Mucosa of descending colon (tissue), 3 donors: Measurements from ENCODE around the gene DCLK3. TPM values are rescaled to one million over a fixed set of nuclear protein-coding genes. Genes with fewer than 3 reads are reported as not detected.

ENCODE experiments used
- ATAC-seq: fragments of 200-7000 bp; cut with Tn5 transposase; one replicate; pipeline ENCODE4 v1.9.1; 2020; ENCODE audit warnings: mild to moderate bottlenecking, moderate library complexity
- DNase-seq, 3 donors: peaks; one replicate each; pipeline ENCODE4 v3.0.0-alpha.2; 2020
- H3K36me3 ChIP-seq: fragments of 200-600 bp; one replicate; pipeline ENCODE4 v1.8.0; 2021; ENCODE audit warnings: low read depth, mild to moderate bottlenecking
- H3K4me1 ChIP-seq: fragments of 200-600 bp; one replicate; pipeline ENCODE4 v1.8.0; 2021; ENCODE audit warnings: low read depth, mild to moderate bottlenecking
- H3K4me3 ChIP-seq: fragments of 200-600 bp; one replicate; pipeline ENCODE4 v1.8.0; 2021; ENCODE audit warnings: mild to moderate bottlenecking
- H3K9me3 ChIP-seq: fragments of 200-600 bp; one replicate; pipeline ENCODE4 v1.8.0; 2021; ENCODE audit warnings: mild to moderate bottlenecking
- CTCF ChIP-seq: fragments of 200-600 bp; IDR thresholded peaks from one replicate; pipeline ENCODE4 v1.8.0; 2022; ENCODE audit warnings: antibody characterized with exemption, mild to moderate bottlenecking
- intact Hi-C, 2 donors: fragments of 100-400 bp; cut with DNase I in 1 of 2; cut with micrococcal nuclease in 1 of 2; formaldehyde crosslinking; loops; one replicate each; pipeline versions ENCODE4 v1.11.0 to v1.11.1; 2022; cut with DNase I, micrococcal nuclease
- total RNA-seq, 3 donors: library from RNA; stranded (reverse); fragmentation: NEBNext Ultra II Directional in 2 of 3; extraction: Animal tissue kit (Norgen Biotek cat#: 25700) in 2 of 3; gene quantifications; one replicate each; pipeline versions ENCODE4 v1.2.1 to v1.2.4, GENCODE V29; 2021 to 2023
- donor health status: DM: no; HTN: no; CAD: no; lungs with moderate emphysema.
- donor health status: DM: no; HTN: no; CAD: no.
- donor health status: DM: no; HTN: yes; CAD: no.

Gene DCLK3
- total RNA-seq, 3 donors from 2014 or later: 0.06 to 0.19 TPM; not detected in 1

- no peaks in the 10 kb centered on the region for H3K9me3 ChIP-seq
- no peak overlapping the region for H3K4me3 ChIP-seq
- intact Hi-C loops: no loop called here
- no peaks in the 10 kb centered on the region for H3K36me3 ChIP-seq
- no peaks in the 10 kb centered on the region for H3K4me1 ChIP-seq
- DNase-seq (no peak), ATAC-seq (no peak)
- no peak for TF ChIP-seq CTCF
Measured at GRCh38 chr3:36744763-36745162, 19.6 kb downstream of the DCLK3 start.

GRCh38 chr3:36743826-36744225 lies 20.5 kb downstream of the DCLK3 start:
- TF ChIP-seq CTCF: no peak
- no peaks in the 10 kb centered on the region for H3K36me3 ChIP-seq
- ATAC-seq (no peak), DNase-seq (no peak)
- H3K4me1 ChIP-seq: no peaks in the 10 kb centered on the region
- intact Hi-C loops: no loop called here
- H3K9me3 ChIP-seq: no peaks in the 10 kb centered on the region
- no peak overlapping the region for H3K4me3 ChIP-seq

GRCh38 chr3:36741285-36741684 lies 23.1 kb downstream of the DCLK3 start:
- ATAC-seq (no peak), DNase-seq (no peak)
- no peak for TF ChIP-seq CTCF
- H3K9me3 ChIP-seq: no peaks in the 10 kb centered on the region
- no peaks in the 10 kb centered on the region for H3K4me1 ChIP-seq
- H3K36me3 ChIP-seq: no peaks in the 10 kb centered on the region
- intact Hi-C loops: no loop called here
- no peak overlapping the region for H3K4me3 ChIP-seq

GRCh38 chr3:36740787-36741186 lies 23.6 kb downstream of the DCLK3 start:
- ATAC-seq (no peak), DNase-seq (no peak)
- no peak for TF ChIP-seq CTCF
- Histone ChIP-seq H3K36me3 (no peaks in the 10 kb centered on the region), H3K9me3 (no peaks in the 10 kb centered on the region), H3K4me3 (no peak overlapping the region), H3K4me1 (no peaks in the 10 kb centered on the region)
- intact Hi-C loops: no loop called here

GRCh38 chr3:36738702-36739101 lies 25.7 kb downstream of the DCLK3 start:
- no peak for TF ChIP-seq CTCF
- intact Hi-C loops: loop anchor here in 1 of 2 donors (10.0 kb wide), 1 partner anchor 126 kb away; no protein-coding TSS in a partner anchor
- Histone ChIP-seq H3K4me3 (no peak overlapping the region), H3K36me3 (no peaks in the 10 kb centered on the region), H3K4me1 (no peaks in the 10 kb centered on the region), H3K9me3 (no peaks in the 10 kb centered on the region)
- no peak for ATAC-seq
- no peak for DNase-seq

GRCh38 chr3:36736301-36736700 lies 28.1 kb downstream of the DCLK3 start:
- Histone ChIP-seq H3K4me1 (no peaks in the 10 kb centered on the region), H3K36me3 (no peaks in the 10 kb centered on the region), H3K4me3 (no peak overlapping the region), H3K9me3 (no peaks in the 10 kb centered on the region)
- ATAC-seq (no peak), DNase-seq (no peak)
- no peak for TF ChIP-seq CTCF
- intact Hi-C loops: loop anchor here in 1 of 2 donors (10.0 kb wide), 1 partner anchor 128 kb away; no protein-coding TSS in a partner anchor
